Inflammatory macrophage treated with lipopolysaccharide for 4 hours (primary cell): ENCODE measurements around the gene IL1RAPL2.
"Not testable (repeated sequence)": the region's sequence is repeated elsewhere in the genome, so short reads cannot be mapped to it uniquely, and the experiment has no call there.

Source experiments
- DNase-seq: peaks from one replicate; pipeline ENCODE4 v3.0.0-alpha.2; 2020

The IL1RAPL2 gene

DNA sequence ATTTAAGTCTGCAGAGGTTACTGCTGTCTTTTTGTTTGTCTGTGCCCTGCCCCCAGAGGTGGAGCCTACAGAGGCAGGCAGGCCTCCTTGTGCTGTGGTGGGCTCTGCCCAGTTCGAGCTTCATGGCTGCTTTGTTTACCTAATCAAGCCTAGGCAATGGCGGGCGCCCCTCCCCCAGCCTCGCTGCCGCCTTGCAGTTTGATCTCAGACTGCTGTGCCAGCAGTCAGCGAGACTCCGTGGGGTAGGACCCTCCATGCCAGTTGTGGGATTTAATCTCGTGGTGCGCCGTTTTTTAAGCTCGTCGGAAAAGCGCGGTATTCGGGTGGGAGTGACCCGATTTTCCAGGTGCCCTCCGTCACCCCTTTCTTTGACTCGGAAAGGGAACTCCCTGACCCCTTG, 111.5 kb downstream of the IL1RAPL2 start:
- not testable (repeated sequence) for DNase-seq

DNA sequence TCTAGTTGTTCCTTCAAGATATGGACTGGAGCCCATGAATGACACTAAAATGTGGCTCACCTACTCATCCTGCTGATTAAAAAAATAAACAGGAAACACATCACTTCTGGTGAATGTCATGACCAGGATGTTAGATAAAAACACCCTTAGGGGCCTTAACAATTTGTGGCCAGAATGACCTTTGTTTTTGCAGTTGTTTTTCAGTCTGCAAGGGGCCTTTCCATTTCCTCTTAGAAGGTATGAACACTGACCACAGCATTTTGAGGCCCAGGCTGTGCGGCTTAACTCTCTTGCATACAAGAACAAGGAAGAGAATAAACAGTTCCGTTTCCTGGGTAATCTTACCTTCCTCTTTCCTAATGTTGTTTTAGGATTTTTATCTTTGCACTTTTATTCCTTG, 113.2 kb downstream of the IL1RAPL2 start:
- DNase-seq, result no peak

- no peak for DNase-seq
Measured at GRCh38 chrX:104681214-104681613, 115.2 kb downstream of the IL1RAPL2 start.

GRCh38 chrX:104684077-104684476, 118.1 kb downstream of the IL1RAPL2 start:
- no peak for DNase-seq

DNA sequence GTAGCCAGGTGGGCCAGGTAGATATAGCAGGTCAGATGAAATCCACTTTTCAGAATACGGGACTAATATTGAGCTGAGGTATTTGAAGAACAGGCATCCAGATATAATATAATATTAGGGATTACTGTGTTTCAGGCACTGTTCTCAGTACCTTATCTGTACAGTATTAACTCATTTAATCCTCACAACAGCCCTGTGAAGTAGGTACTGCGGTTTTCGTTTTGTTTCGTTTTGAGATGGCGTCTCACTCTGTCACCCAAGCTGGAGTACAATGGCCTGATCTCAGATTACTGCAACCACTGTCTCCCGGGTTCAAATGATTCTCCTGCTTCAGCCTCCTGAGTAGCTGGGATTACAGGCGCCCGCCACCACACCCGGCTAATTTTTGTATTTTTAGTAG, 129.6 kb downstream of the IL1RAPL2 start:
- no peak for DNase-seq

GRCh38 chrX:104696667-104697066, 130.7 kb downstream of the IL1RAPL2 start:
- DNase-seq, result no peak

GRCh38 chrX:104697294-104697693, 131.3 kb downstream of the IL1RAPL2 start:
- no peak for DNase-seq

GRCh38 chrX:104707042-104707441, 141.0 kb downstream of the IL1RAPL2 start:
- no peak for DNase-seq

GRCh38 chrX:104707572-104707971, 141.6 kb downstream of the IL1RAPL2 start:
- no peak for DNase-seq

DNA sequence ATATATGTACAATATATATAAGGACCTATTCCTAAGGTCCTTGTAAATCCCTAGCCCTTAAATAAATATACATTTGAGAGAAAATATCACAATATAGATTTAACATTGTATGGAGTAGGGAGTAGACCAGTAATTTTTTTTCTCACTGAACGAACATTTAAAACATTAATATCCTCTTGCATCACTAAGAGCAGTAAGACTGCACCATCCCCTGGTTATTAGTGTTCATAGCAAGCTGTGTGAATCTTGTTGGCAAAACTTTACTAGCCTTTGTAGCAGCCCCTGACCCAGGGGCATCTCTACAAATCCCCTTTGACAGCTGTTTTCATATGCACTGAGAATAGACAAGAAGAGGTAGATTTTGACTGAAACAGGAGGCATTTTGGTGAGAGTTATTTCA, 146.5 kb downstream of the IL1RAPL2 start:
- DNase-seq, result no peak

DNA sequence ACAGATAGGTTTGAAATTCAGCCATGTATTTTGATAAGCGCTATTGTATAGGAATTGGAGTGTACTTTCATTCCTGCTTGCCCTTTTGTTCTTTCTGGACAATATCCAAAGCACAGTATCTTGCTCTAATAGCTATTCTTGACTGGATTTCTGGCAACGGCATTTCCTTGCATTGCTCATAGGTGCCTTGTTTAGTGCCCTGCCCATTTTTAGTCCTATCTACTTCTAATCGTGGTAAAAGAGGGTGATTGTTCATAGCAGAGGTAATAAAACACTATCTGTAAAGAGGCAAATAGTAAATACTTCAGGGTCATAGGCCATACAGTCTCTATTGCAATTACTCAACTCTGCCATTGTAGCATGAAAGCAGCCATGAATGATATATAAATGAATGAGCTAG, 155.9 kb downstream of the IL1RAPL2 start:
- no peak for DNase-seq

DNA sequence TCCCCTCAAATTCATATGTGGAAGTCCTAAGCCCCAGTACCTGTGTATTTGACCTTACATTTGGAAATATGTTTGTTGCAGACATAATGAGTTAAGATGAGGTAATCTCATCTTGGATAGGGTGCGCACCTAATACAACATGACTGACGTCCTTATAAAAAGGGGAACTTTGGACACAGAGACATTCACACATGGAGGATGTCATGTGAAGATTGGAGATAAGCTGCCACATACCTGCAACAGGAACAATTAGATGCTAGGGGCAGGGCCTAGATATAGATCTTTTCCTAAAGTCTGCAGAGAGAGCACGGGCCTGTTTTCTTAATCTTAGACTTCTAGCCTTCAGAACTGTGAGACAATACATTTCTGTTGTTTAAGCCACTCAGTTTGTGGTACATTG, 162.5 kb downstream of the IL1RAPL2 start:
- no peak for DNase-seq

DNA sequence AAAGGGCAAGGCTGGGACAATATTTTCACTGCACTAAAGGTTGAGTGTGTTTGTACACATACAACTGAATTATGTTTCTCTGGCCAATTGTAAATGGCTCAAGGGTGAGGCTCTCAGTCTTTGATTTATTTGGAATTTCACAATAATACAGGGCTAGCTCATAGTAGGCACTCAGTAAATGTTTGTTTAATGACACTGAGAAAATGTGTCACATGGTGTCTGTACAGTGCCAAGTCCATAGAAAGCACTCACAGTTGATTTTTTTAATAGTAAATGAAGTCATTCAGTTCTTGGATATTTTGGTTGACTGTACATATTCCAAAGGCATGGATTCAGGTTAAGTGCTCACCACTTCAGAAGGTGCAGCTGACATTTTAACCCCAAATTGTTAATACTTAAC, 176.4 kb downstream of the IL1RAPL2 start:
- DNase-seq, result no peak

DNA sequence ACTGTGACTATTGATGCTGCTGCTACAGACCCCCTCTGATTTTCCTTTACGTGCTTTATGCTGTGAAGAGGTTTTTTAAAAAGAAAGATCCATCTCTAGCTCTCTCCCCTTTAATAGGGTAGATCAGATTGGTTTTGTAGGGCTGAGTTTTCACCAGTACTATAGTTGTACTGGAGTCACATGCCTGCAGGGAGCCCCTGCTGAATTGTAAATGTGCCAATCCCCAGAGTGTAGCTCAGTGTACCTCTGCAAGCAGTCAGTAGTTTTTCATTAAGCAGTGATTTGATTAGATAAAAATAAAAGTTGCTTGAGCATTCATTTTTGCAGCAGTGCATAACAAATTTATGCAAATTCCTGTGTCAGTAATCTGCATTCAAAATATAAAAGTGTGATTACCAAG, 179.2 kb downstream of the IL1RAPL2 start:
- no peak for DNase-seq

GRCh38 chrX:104749951-104750610, 184.1 kb downstream of the IL1RAPL2 start:
- no peak for DNase-seq

GRCh38 chrX:104762641-104763040, 196.6 kb downstream of the IL1RAPL2 start:
- DNase-seq, result no peak

GRCh38 chrX:104789784-104790183, 223.8 kb downstream of the IL1RAPL2 start:
- no peak for DNase-seq

DNA sequence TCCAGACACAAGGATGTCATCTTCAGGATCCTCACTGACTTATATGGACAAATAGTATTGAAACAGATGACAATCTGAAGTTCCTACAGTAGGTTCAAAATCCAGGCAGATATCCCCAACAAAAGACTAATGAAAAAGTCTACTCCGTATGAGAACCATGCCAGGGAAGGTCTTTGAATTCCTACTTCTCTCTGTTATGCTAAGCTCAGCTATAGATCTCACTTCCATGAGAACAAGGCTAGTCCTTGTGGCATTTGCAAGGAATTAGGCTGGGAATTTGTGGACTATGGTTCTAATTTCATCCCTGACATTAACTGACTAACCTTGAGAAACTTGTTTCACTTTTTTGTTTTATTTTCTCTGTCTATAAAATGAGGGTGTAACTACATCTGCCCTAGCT, 229.8 kb downstream of the IL1RAPL2 start:
- no peak for DNase-seq

- DNase-seq, result no peak
Measured at GRCh38 chrX:104803219-104803618, 237.2 kb downstream of the IL1RAPL2 start.

GRCh38 chrX:104806346-104806745, 240.3 kb downstream of the IL1RAPL2 start:
- no peak for DNase-seq

DNA sequence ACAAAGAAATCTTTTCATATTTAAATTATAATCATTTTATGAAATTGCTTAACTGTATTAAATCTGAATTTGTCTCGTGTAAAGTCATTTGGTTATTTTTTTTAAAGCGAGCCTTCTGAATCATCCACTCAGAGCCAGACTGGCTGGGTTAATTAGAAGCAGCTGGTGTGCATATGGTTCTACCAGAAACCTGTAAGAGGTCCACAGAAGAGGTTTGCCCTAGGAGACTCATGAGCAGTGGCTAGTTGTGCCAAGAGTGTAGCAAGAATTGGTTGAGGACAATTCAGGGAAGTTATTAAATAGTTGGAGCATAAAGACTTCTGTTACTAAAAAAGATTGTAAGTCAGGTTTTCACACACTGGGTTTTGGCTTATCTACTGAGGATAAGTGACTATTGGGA, 267.4 kb downstream of the IL1RAPL2 start:
- no peak for DNase-seq

DNA sequence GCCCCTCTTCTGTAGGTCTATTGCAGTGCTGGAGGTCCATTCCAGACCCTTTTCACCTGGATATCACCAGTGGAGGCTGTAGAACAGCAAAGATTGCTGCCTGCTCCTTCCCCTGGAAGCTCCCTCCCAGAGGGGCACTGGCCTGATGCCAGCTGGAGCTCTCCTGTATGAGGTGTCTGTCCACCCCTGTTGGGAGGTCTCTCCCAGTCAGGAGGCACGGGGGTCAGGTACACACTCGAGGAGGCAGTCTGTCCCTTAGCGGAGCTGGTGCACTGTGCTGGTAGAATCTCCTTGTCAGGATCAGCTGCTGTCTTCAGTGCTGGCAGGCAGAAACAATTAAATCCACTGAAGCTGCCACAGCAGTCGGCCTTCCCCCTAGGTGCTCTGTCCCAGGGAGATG, 276.6 kb downstream of the IL1RAPL2 start:
- no peak for DNase-seq

- no peak for DNase-seq
Measured at GRCh38 chrX:104852241-104852640, 286.2 kb downstream of the IL1RAPL2 start.

DNA sequence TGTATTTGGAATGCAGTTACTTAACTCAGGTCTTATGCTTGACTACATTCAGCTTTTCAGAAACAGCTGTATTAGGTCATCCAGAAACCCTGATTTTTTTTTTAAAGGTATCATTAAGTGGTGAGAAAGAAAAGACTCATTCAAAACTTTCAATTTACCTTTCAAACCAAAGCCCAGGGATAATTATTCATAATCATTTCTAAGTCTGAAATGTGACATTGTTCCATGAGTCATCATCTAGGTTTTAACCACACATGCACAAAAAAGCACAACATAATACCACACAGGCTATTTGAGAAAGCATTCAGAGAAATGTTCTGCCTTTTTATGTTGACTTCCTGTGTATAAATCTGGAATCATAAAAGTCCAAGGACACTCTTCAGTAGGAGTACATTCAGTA, 288.2 kb downstream of the IL1RAPL2 start:
- no peak for DNase-seq

DNA sequence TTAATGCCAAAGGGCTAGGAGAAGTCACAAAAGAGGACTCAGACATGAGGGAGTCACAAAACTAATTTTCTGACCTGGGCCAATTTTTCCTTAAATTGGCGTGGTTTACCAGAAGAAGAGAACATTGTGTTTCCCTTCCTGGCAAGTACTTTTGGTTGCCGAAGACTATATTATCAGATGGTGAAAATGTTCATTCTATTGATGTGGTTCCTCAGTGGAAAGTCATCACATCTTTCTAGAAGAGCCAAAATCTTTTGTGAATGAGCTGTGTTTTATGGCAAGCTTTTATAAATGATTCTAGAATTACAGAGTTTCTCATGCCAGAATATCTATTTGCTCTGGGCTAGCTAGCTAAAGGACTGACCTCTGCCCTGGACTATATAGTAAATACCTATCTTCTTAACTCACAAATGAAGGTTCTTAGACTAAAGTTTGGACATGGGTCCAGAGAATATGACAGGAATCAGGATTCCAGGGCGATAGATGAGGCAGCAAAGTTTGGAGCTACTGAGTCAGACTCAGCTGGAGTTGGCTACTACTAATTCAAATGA, 288.9 kb downstream of the IL1RAPL2 start:
- no peak for DNase-seq
